Neuron (in vitro differentiated cells): ENCODE data around the gene PEF1.

Experiments used
- H2AFZ ChIP-seq: one replicate; pipeline ENCODE4 v1.6.1; 2013; ENCODE audit warnings: low read depth, mild to moderate bottlenecking, inconsistent platforms, low read length, moderate library complexity
- H3K27me3 ChIP-seq: one replicate; pipeline ENCODE4 v1.6.1; 2013; ENCODE audit warnings: low read length; ENCODE audit not compliant: insufficient read depth
- H3K36me3 ChIP-seq: one replicate; pipeline ENCODE4 v1.6.1; 2013; ENCODE audit warnings: low read length; ENCODE audit not compliant: insufficient read depth
- H3K4me1 ChIP-seq: one replicate; pipeline ENCODE4 v1.6.1; 2013; ENCODE audit warnings: low read length; ENCODE audit not compliant: insufficient read depth
- H3K4me3 ChIP-seq: 2 replicates; pipeline ENCODE4 v1.5.1; 2013; ENCODE audit warnings: mild to moderate bottlenecking, low read length, moderate library complexity
- H3K9me3 ChIP-seq: one replicate; pipeline ENCODE4 v1.6.1; 2013; ENCODE audit warnings: low read length

PEF1 gene

GRCh38 chr1:31644560-31645273 is at the start of gene PEF1:
TSS of gene PEF1 (minus strand) at chr1:31644876. CDS start at chr1:31644864, 12 bp downstream.
- Histone ChIP-seq H3K27me3 (no peaks in the 10 kb centered on the region), H3K4me1 (peaks cover 16% of the 10 kb centered on the region), H3K9me3 (no peaks in the 10 kb centered on the region), H2AFZ (peak within 1 kb of the TSS; percentile 61), H3K36me3 (no peaks in the 10 kb centered on the region), H3K4me3 (peak within 1 kb of the TSS; percentile 80)

- Histone ChIP-seq H2AFZ (no peak overlapping the region), H3K4me3 (no peak overlapping the region), H3K4me1 (no peaks in the 10 kb centered on the region), H3K27me3 (peaks cover 21% of the 10 kb centered on the region), H3K9me3 (no peaks in the 10 kb centered on the region), H3K36me3 (no peaks in the 10 kb centered on the region)
These were observed 48.6 kb upstream of the PEF1 start for GRCh38 chr1:31693231-31693630.

GRCh38 chr1:31691951-31692350 is 47.3 kb upstream of the PEF1 start:
- Histone ChIP-seq H2AFZ (no peak overlapping the region), H3K9me3 (no peaks in the 10 kb centered on the region), H3K4me3 (no peak overlapping the region), H3K27me3 (peaks cover 21% of the 10 kb centered on the region), H3K36me3 (no peaks in the 10 kb centered on the region), H3K4me1 (no peaks in the 10 kb centered on the region)

GRCh38 chr1:31691446-31691845 is 46.8 kb upstream of the PEF1 start:
- Histone ChIP-seq H2AFZ (no peak overlapping the region), H3K36me3 (no peaks in the 10 kb centered on the region), H3K4me3 (no peak overlapping the region), H3K4me1 (no peaks in the 10 kb centered on the region), H3K9me3 (no peaks in the 10 kb centered on the region), H3K27me3 (peaks cover 21% of the 10 kb centered on the region)

GRCh38 chr1:31690921-31691320 is 46.2 kb upstream of the PEF1 start:
- Histone ChIP-seq H3K4me3 (no peak overlapping the region), H3K9me3 (no peaks in the 10 kb centered on the region), H3K4me1 (no peaks in the 10 kb centered on the region), H3K27me3 (peaks cover 26% of the 10 kb centered on the region), H3K36me3 (no peaks in the 10 kb centered on the region), H2AFZ (no peak overlapping the region)

- H2AFZ ChIP-seq: no peak overlapping the region
- no peaks in the 10 kb centered on the region for H3K36me3 ChIP-seq
- peaks cover 35% of the 10 kb centered on the region for H3K27me3 ChIP-seq
- H3K9me3 ChIP-seq: no peaks in the 10 kb centered on the region
- H3K4me1 ChIP-seq: no peaks in the 10 kb centered on the region
- no peak overlapping the region for H3K4me3 ChIP-seq
These were observed 45.2 kb upstream of the PEF1 start for GRCh38 chr1:31689854-31690253.

- H3K9me3 ChIP-seq: no peaks in the 10 kb centered on the region
- H3K36me3 ChIP-seq: no peaks in the 10 kb centered on the region
- H2AFZ ChIP-seq: no peak overlapping the region
- H3K27me3 ChIP-seq: peaks cover 39% of the 10 kb centered on the region
- H3K4me3 ChIP-seq: no peak overlapping the region
- H3K4me1 ChIP-seq: no peaks in the 10 kb centered on the region
These were observed 44.7 kb upstream of the PEF1 start for GRCh38 chr1:31689379-31689778.

GRCh38 chr1:31688233-31688918 is 43.7 kb upstream of the PEF1 start:
- Histone ChIP-seq H3K9me3 (no peaks in the 10 kb centered on the region), H2AFZ (no peak overlapping the region), H3K36me3 (no peaks in the 10 kb centered on the region), H3K27me3 (peaks cover 48% of the 10 kb centered on the region), H3K4me3 (no peak overlapping the region), H3K4me1 (no peaks in the 10 kb centered on the region)

- peaks cover 51% of the 10 kb centered on the region for H3K27me3 ChIP-seq
- no peaks in the 10 kb centered on the region for H3K36me3 ChIP-seq
- H3K4me1 ChIP-seq: no peaks in the 10 kb centered on the region
- H3K9me3 ChIP-seq: no peaks in the 10 kb centered on the region
- H2AFZ ChIP-seq: no peak overlapping the region
- no peak overlapping the region for H3K4me3 ChIP-seq
These were observed 42.9 kb upstream of the PEF1 start for GRCh38 chr1:31687601-31688000.

GRCh38 chr1:31685795-31686194 is 41.1 kb upstream of the PEF1 start:
- H3K4me3 ChIP-seq: no peak overlapping the region
- peaks cover 58% of the 10 kb centered on the region for H3K27me3 ChIP-seq
- no peaks in the 10 kb centered on the region for H3K9me3 ChIP-seq
- no peak overlapping the region for H2AFZ ChIP-seq
- H3K4me1 ChIP-seq: no peaks in the 10 kb centered on the region
- H3K36me3 ChIP-seq: no peaks in the 10 kb centered on the region

- Histone ChIP-seq H3K4me3 (no peak overlapping the region), H2AFZ (no peak overlapping the region), H3K27me3 (peaks cover 58% of the 10 kb centered on the region), H3K36me3 (no peaks in the 10 kb centered on the region), H3K9me3 (no peaks in the 10 kb centered on the region), H3K4me1 (no peaks in the 10 kb centered on the region)
These were observed 39.3 kb upstream of the PEF1 start for GRCh38 chr1:31683997-31684396.

- Histone ChIP-seq H2AFZ (no peak overlapping the region), H3K27me3 (peaks cover 54% of the 10 kb centered on the region), H3K36me3 (no peaks in the 10 kb centered on the region), H3K9me3 (no peaks in the 10 kb centered on the region), H3K4me3 (no peak overlapping the region), H3K4me1 (no peaks in the 10 kb centered on the region)
These were observed 36.7 kb upstream of the PEF1 start for GRCh38 chr1:31681415-31681814.

GRCh38 chr1:31679676-31680230 is 35.1 kb upstream of the PEF1 start:
- H3K36me3 ChIP-seq: no peaks in the 10 kb centered on the region
- no peaks in the 10 kb centered on the region for H3K9me3 ChIP-seq
- no peak overlapping the region for H3K4me3 ChIP-seq

More at GRCh38 chr1:31679676-31680230, 35.1 kb upstream of the PEF1 start:
- Histone ChIP-seq H3K27me3 (peaks cover 46% of the 10 kb centered on the region), H3K4me1 (no peaks in the 10 kb centered on the region), H2AFZ (no peak overlapping the region)
